ENCODE measurements around the gene PROK2. TPM values are rescaled to one million over a fixed set of nuclear protein-coding genes. Genes with fewer than 3 reads are reported as not detected.

The PROK2 gene
- total and polyA plus RNA-seq, 4 donors = 1.3 to 57.2 (median 2.8) TPM

- DNase-seq (no peak), ATAC-seq (ENCODE audit: insufficient read depth, low FRiP score) (no peak)
- Histone ChIP-seq H3K4me3 (no peak overlapping the region), H3K27ac (ENCODE audit: low read depth in 1 of 2, low read length in 1 of 2) (no peak overlapping the region), H3K4me1 (ENCODE audit: control insufficient read depth in 5 of 5, insufficient read depth in 5 of 5, low read length in 5 of 5) (no peaks in the 10 kb centered on the region), H3K27me3 (ENCODE audit: control insufficient read depth in 3 of 3, insufficient read depth in 3 of 3, low read length in 2 of 3) (peaks cover 0 to 2% (median 0%) of the 10 kb centered on the region in 3 donors), H3K36me3 (ENCODE audit: control insufficient read depth in 4 of 4, insufficient read depth in 4 of 4, low read length in 4 of 4) (no peaks in the 10 kb centered on the region), H3K9ac (ENCODE audit: insufficient read depth in 1 of 2, low read length in 2 of 2) (no peak overlapping the region), H3K9me3 (ENCODE audit: control insufficient read depth in 4 of 4, insufficient read depth in 3 of 4, low read length in 3 of 4) (no peaks in the 10 kb centered on the region)
- 80 to 83% methylated on average over 7 of the region's 7 CpGs for WGBS, 2 donors
- TF ChIP-seq CTCF (IDR thresholded peaks at IDR 0.05; ENCODE audit: control extremely low read depth, extremely low read depth) = no peak
Measured at GRCh38 chr3:71815340-71816067, 30.6 kb upstream of the PROK2 start.

GRCh38 chr3:71813704-71814103 lies 28.8 kb upstream of the PROK2 start:
- DNase-seq (no peak), ATAC-seq (ENCODE audit: insufficient read depth, low FRiP score) (no peak)
- Histone ChIP-seq H3K4me1 (ENCODE audit: control insufficient read depth in 5 of 5, insufficient read depth in 5 of 5, low read length in 5 of 5) (no peaks in the 10 kb centered on the region), H3K27ac (ENCODE audit: low read depth in 1 of 2, low read length in 1 of 2) (no peak overlapping the region), H3K27me3 (ENCODE audit: control insufficient read depth in 3 of 3, insufficient read depth in 3 of 3, low read length in 2 of 3) (peaks cover 0 to 6% (median 0%) of the 10 kb centered on the region in 3 donors), H3K36me3 (ENCODE audit: control insufficient read depth in 4 of 4, insufficient read depth in 4 of 4, low read length in 4 of 4) (no peaks in the 10 kb centered on the region), H3K9ac (ENCODE audit: insufficient read depth in 1 of 2, low read length in 2 of 2) (no peak overlapping the region), H3K9me3 (ENCODE audit: control insufficient read depth in 4 of 4, insufficient read depth in 3 of 4, low read length in 3 of 4) (no peaks in the 10 kb centered on the region), H3K4me3 (no peak overlapping the region)
- WGBS, 2 donors = 76 to 84% methylated on average over 3 of the region's 3 CpGs
- TF ChIP-seq CTCF (IDR thresholded peaks at IDR 0.05; ENCODE audit: control extremely low read depth, extremely low read depth) = no peak

GRCh38 chr3:71813073-71813472 lies 28.1 kb upstream of the PROK2 start:
- H3K27me3 ChIP-seq (ENCODE audit: control insufficient read depth in 3 of 3, insufficient read depth in 3 of 3, low read length in 2 of 3) = peaks cover 0 to 6% (median 0%) of the 10 kb centered on the region in 3 donors
- H3K9me3 ChIP-seq (ENCODE audit: control insufficient read depth in 4 of 4, insufficient read depth in 3 of 4, low read length in 3 of 4) = no peaks in the 10 kb centered on the region
- no peaks in the 10 kb centered on the region for H3K4me1 ChIP-seq (ENCODE audit: control insufficient read depth in 5 of 5, insufficient read depth in 5 of 5, low read length in 5 of 5)
- DNase-seq (no peak), ATAC-seq (ENCODE audit: insufficient read depth, low FRiP score) (no peak)
- no peak overlapping the region for H3K4me3 ChIP-seq
- H3K36me3 ChIP-seq (ENCODE audit: control insufficient read depth in 4 of 4, insufficient read depth in 4 of 4, low read length in 4 of 4) = no peaks in the 10 kb centered on the region
- H3K27ac ChIP-seq (ENCODE audit: low read depth in 1 of 2, low read length in 1 of 2) = no peak overlapping the region
- WGBS, 2 donors = 80 to 85% methylated on average over 4 of the region's 4 CpGs
- no peak for TF ChIP-seq CTCF (IDR thresholded peaks at IDR 0.05; ENCODE audit: control extremely low read depth, extremely low read depth)
- no peak overlapping the region for H3K9ac ChIP-seq (ENCODE audit: insufficient read depth in 1 of 2, low read length in 2 of 2)
